ENCODE measurements around the gene POLR1D. TPM values are rescaled to one million over a fixed set of nuclear protein-coding genes. Genes with fewer than 3 reads are reported as not detected.
A peak's percentile ranks its signal among the peaks of the same experiment; 100 is the strongest.

The POLR1D gene
- polyA plus RNA-seq, 4 donors: 145 to 192 (median 165) TPM

DNA sequence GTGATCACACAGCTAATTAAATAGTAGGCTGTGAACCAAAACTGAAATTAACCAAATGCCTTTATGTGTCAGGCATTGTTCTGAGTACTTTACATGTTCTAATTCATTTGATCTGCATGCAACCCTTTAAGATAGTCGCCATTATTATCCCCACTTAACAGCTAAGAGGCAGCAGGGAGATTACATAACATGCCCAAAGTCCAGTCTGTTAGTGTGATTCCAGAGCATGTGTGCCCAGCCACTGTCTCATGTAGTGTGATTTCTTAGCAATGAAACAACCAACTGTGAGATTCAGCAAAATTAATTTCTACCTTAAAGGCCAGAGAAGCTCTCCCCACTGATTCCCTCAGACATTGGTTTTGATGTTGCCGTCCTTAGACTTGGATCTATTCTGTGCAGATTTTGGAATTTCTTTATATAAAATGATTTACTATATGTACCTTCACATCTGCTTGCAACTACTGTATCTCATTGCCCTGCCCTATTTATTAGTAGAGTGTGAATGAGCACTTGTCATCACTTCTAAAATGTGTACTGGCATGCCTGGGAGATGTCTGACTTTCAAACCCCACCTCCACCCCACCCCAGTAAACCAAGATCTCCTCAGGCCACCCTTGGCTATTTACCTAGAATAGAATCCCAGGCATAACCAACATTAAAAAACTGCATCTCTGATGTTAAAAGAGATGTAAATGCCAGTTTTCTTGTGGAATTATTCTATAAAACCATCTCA lies 41.2 kb downstream of the POLR1D start:
- H3K36me3 ChIP-seq (ENCODE audit: control insufficient read depth in 3 of 3, insufficient read depth in 2 of 3, low read depth in 1 of 3, low read length in 3 of 3): peaks cover 0 to 10% (median 4%) of the 10 kb centered on the region in 3 donors
- H3K27me3 ChIP-seq (ENCODE audit: control insufficient read depth in 3 of 3, insufficient read depth in 3 of 3, low read length in 3 of 3): no peaks in the 10 kb centered on the region
- DNase-seq: peak; percentile 77 to 83
- FAIRE-seq: no peak
- H3K27ac ChIP-seq (ENCODE audit: low read depth in 1 of 3, low read length in 2 of 3): peak overlapping the region in 1 of 3 donors; percentile 19
- no peak overlapping the region for H3K4me3 ChIP-seq (ENCODE audit: low read depth in 1 of 3, low read length in 3 of 3)
- H3K4me1 ChIP-seq (ENCODE audit: control insufficient read depth in 3 of 3, insufficient read depth in 2 of 3, low read depth in 1 of 3, low read length in 2 of 3): peaks cover 3 to 42% (median 9%) of the 10 kb centered on the region in 3 donors
- no peaks in the 10 kb centered on the region for H3K9me3 ChIP-seq (ENCODE audit: control insufficient read depth in 2 of 2, insufficient read depth in 1 of 2, low read depth in 1 of 2, low read length in 1 of 2)
- WGBS, 3 donors: 46 to 70% (median 67%) methylated on average over 2 of the region's 2 CpGs

DNA sequence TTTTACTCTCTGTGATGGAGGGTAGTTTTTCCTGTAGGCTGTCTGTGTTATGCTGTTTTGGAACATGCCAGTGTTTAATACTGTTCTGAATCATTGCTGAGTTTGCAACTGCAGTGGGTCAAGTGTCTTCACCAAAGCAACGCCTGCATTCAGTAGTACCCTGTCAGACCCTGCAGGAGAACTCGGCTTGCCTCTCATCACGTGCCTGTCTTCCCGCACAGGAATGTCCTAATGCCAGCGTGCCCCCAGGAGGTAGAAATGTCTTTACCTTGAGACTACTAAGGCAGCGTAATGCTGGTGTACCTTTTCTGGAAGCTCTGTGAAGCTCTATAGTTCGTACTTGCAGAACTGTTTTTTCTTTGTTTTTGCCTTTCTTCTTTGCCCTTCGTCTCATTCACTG lies 42.3 kb downstream of the POLR1D start:
- Histone ChIP-seq H3K27me3 (ENCODE audit: control insufficient read depth in 3 of 3, insufficient read depth in 3 of 3, low read length in 3 of 3) (no peaks in the 10 kb centered on the region), H3K27ac (ENCODE audit: low read depth in 1 of 3, low read length in 2 of 3) (no peak overlapping the region), H3K9me3 (ENCODE audit: control insufficient read depth in 2 of 2, insufficient read depth in 1 of 2, low read depth in 1 of 2, low read length in 1 of 2) (no peaks in the 10 kb centered on the region), H3K4me3 (ENCODE audit: low read depth in 1 of 3, low read length in 3 of 3) (no peak overlapping the region), H3K36me3 (ENCODE audit: control insufficient read depth in 3 of 3, insufficient read depth in 2 of 3, low read depth in 1 of 3, low read length in 3 of 3) (peaks cover 0 to 10% (median 4%) of the 10 kb centered on the region in 3 donors), H3K4me1 (ENCODE audit: control insufficient read depth in 3 of 3, insufficient read depth in 2 of 3, low read depth in 1 of 3, low read length in 2 of 3) (peaks cover 3 to 32% (median 6%) of the 10 kb centered on the region in 3 donors)
- 91 to 98% (median 97%) methylated on average over 8 of the region's 8 CpGs for WGBS, 3 donors
- FAIRE-seq: no peak
- DNase-seq: no peak

DNA sequence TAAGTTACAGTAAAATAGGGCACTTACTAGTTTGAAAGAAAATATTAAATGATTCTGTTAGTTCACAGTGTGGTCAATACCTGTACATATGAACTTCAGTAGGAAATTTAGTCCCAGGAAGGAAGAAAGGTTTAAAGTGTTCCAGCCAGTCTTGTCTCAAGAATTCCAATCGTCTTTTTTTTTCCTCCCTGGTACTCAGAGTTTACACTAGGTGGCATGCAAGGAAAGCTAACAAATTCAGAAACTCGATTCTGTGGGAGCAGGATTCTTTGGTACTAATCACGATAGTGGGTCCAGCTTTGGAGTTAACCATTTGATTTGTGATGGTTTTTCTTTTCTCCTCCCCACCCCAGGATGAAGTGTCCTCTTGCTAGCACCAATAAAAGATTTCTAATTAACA lies 43.6 kb downstream of the POLR1D start:
- 24 to 55% (median 46%) methylated on average over 3 of the region's 3 CpGs for WGBS, 3 donors
- H3K9me3 ChIP-seq (ENCODE audit: control insufficient read depth in 2 of 2, insufficient read depth in 1 of 2, low read depth in 1 of 2, low read length in 1 of 2): no peaks in the 10 kb centered on the region
- peaks cover 0 to 10% (median 4%) of the 10 kb centered on the region in 3 donors for H3K36me3 ChIP-seq (ENCODE audit: control insufficient read depth in 3 of 3, insufficient read depth in 2 of 3, low read depth in 1 of 3, low read length in 3 of 3)
- DNase-seq (no peak), FAIRE-seq (no peak)
- no peaks in the 10 kb centered on the region for H3K27me3 ChIP-seq (ENCODE audit: control insufficient read depth in 3 of 3, insufficient read depth in 3 of 3, low read length in 3 of 3)
- no peak overlapping the region for H3K4me3 ChIP-seq (ENCODE audit: low read depth in 1 of 3, low read length in 3 of 3)
- no peak overlapping the region for H3K27ac ChIP-seq (ENCODE audit: low read depth in 1 of 3, low read length in 2 of 3)
- peaks cover 0 to 22% (median 3%) of the 10 kb centered on the region in 3 donors for H3K4me1 ChIP-seq (ENCODE audit: control insufficient read depth in 3 of 3, insufficient read depth in 2 of 3, low read depth in 1 of 3, low read length in 2 of 3)

DNA sequence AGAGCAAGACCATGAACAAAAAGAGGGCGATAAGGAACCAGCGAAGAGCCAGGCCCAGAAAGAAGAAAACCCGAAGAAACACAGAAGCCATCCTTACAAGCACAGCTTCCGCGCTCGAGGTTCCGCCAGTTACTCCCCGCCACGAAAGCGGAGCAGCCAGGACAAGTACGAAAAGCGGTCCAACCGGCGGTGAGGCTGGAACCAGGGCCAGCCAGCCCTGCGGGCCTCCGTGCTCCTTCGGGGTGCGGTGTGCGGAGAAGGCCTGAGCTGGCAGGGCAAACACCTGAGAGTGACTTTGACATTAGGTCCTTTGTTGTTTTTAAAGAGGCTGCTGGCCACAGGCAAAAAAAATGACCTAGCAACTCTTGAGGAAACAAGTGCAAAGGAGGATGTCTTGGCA lies 44.1 kb downstream of the POLR1D start:
- 90 to 95% (median 92%) methylated on average over 19 of the region's 19 CpGs for WGBS, 3 donors
- Histone ChIP-seq H3K4me3 (ENCODE audit: low read depth in 1 of 3, low read length in 3 of 3) (no peak overlapping the region), H3K4me1 (ENCODE audit: control insufficient read depth in 3 of 3, insufficient read depth in 2 of 3, low read depth in 1 of 3, low read length in 2 of 3) (peaks cover 0 to 18% (median 3%) of the 10 kb centered on the region in 3 donors), H3K27me3 (ENCODE audit: control insufficient read depth in 3 of 3, insufficient read depth in 3 of 3, low read length in 3 of 3) (no peaks in the 10 kb centered on the region), H3K36me3 (ENCODE audit: control insufficient read depth in 3 of 3, insufficient read depth in 2 of 3, low read depth in 1 of 3, low read length in 3 of 3) (peaks cover 0 to 10% (median 4%) of the 10 kb centered on the region in 3 donors), H3K9me3 (ENCODE audit: control insufficient read depth in 2 of 2, insufficient read depth in 1 of 2, low read depth in 1 of 2, low read length in 1 of 2) (no peaks in the 10 kb centered on the region), H3K27ac (ENCODE audit: low read depth in 1 of 3, low read length in 2 of 3) (no peak overlapping the region)
- DNase-seq: no peak
- FAIRE-seq: no peak

DNA sequence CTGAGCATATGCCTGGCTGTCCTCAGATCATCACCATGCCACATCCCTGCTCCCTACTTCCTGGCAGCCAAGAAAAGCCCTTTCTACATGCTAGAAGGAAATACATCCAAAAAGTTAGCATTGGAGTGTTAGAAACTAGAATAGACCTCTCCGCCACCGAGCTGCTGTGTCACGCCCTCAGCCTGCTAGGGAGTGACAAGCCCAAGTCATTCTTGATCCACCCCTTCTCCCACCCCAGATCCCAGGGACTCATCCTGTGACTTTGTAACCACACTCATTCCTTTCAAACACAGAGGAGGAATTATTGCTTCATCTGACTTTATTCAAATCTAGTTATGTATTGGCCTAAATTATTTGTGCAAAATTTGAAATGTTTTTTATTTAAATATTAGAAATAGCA lies 45.3 kb downstream of the POLR1D start:
- peaks cover 0 to 11% (median 0%) of the 10 kb centered on the region in 3 donors for H3K4me1 ChIP-seq (ENCODE audit: control insufficient read depth in 3 of 3, insufficient read depth in 2 of 3, low read depth in 1 of 3, low read length in 2 of 3)
- no peaks in the 10 kb centered on the region for H3K27me3 ChIP-seq (ENCODE audit: control insufficient read depth in 3 of 3, insufficient read depth in 3 of 3, low read length in 3 of 3)
- FAIRE-seq: no peak
- no peak overlapping the region for H3K4me3 ChIP-seq (ENCODE audit: low read depth in 1 of 3, low read length in 3 of 3)
- 72 to 95% (median 89%) methylated on average over 3 of the region's 3 CpGs for WGBS, 3 donors
- no peak overlapping the region for H3K27ac ChIP-seq (ENCODE audit: low read depth in 1 of 3, low read length in 2 of 3)
- no peak for DNase-seq
- peaks cover 0 to under 1% of the 10 kb centered on the region in 2 donors for H3K9me3 ChIP-seq (ENCODE audit: control insufficient read depth in 2 of 2, insufficient read depth in 1 of 2, low read depth in 1 of 2, low read length in 1 of 2)
- H3K36me3 ChIP-seq (ENCODE audit: control insufficient read depth in 3 of 3, insufficient read depth in 2 of 3, low read depth in 1 of 3, low read length in 3 of 3): peaks cover 0 to 10% (median 4%) of the 10 kb centered on the region in 3 donors

DNA sequence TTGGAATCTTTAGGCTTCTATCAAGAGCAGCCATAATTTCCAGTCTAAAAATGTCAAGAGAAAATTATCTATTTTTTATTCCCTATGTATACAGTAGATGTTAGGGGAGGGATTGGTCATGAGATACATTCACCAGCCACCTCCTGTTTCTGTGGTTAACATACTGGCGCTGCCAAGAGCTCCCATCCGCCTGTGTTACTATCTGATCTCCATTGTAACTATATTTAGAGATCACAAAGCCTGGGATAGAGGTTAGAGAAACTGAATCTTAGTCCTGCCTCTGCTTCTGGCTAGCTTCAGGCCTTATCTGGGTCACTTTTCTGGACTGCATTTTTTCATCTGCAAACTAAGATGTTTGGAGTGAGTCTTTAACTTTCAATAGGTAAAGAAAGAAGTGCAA lies 46.3 kb downstream of the POLR1D start:
- peaks cover 0 to 10% (median 4%) of the 10 kb centered on the region in 3 donors for H3K36me3 ChIP-seq (ENCODE audit: control insufficient read depth in 3 of 3, insufficient read depth in 2 of 3, low read depth in 1 of 3, low read length in 3 of 3)
- FAIRE-seq (no peak), DNase-seq (no peak)
- H3K27me3 ChIP-seq (ENCODE audit: control insufficient read depth in 3 of 3, insufficient read depth in 3 of 3, low read length in 3 of 3): no peaks in the 10 kb centered on the region
- no peak overlapping the region for H3K27ac ChIP-seq (ENCODE audit: low read depth in 1 of 3, low read length in 2 of 3)
- H3K4me1 ChIP-seq (ENCODE audit: control insufficient read depth in 3 of 3, insufficient read depth in 2 of 3, low read depth in 1 of 3, low read length in 2 of 3): peaks cover 0 to 5% (median 0%) of the 10 kb centered on the region in 3 donors
- peaks cover 0 to 3% of the 10 kb centered on the region in 2 donors for H3K9me3 ChIP-seq (ENCODE audit: control insufficient read depth in 2 of 2, insufficient read depth in 1 of 2, low read depth in 1 of 2, low read length in 1 of 2)
- H3K4me3 ChIP-seq (ENCODE audit: low read depth in 1 of 3, low read length in 3 of 3): no peak overlapping the region
- 69 to 85% (median 76%) methylated on average over 2 of the region's 2 CpGs for WGBS, 3 donors

DNA sequence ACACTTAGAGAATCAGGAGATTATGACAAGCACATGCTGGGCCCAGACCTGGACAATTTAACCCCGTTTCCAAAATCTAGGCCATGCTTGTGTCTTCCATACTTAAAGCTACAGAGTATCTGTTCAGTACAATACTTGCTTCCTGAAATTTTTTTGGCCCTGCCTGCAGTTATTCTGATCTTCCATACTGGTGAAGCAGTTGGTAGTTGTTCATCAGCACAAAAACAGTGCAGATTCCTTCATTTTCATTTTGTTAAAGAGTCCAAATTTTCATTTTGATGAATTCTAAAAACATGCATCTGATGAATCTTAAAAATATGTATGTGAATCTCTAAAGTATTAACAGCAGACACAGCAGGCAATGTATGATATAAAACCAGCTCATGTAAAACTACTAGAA lies 49.2 kb downstream of the POLR1D start:
- Histone ChIP-seq H3K27me3 (ENCODE audit: control insufficient read depth in 3 of 3, insufficient read depth in 3 of 3, low read length in 3 of 3) (no peaks in the 10 kb centered on the region), H3K9me3 (ENCODE audit: control insufficient read depth in 2 of 2, insufficient read depth in 1 of 2, low read depth in 1 of 2, low read length in 1 of 2) (peaks cover 0 to 3% of the 10 kb centered on the region in 2 donors), H3K36me3 (ENCODE audit: control insufficient read depth in 3 of 3, insufficient read depth in 2 of 3, low read depth in 1 of 3, low read length in 3 of 3) (peaks cover 0 to 7% (median 4%) of the 10 kb centered on the region in 3 donors), H3K4me3 (ENCODE audit: low read depth in 1 of 3, low read length in 3 of 3) (no peak overlapping the region), H3K27ac (ENCODE audit: low read depth in 1 of 3, low read length in 2 of 3) (no peak overlapping the region), H3K4me1 (ENCODE audit: control insufficient read depth in 3 of 3, insufficient read depth in 2 of 3, low read depth in 1 of 3, low read length in 2 of 3) (no peaks in the 10 kb centered on the region)
- FAIRE-seq (no peak), DNase-seq (no peak)
- WGBS, 3 donors: 75 to 87% (median 85%) methylated on average over 1 of the region's 1 CpG

DNA sequence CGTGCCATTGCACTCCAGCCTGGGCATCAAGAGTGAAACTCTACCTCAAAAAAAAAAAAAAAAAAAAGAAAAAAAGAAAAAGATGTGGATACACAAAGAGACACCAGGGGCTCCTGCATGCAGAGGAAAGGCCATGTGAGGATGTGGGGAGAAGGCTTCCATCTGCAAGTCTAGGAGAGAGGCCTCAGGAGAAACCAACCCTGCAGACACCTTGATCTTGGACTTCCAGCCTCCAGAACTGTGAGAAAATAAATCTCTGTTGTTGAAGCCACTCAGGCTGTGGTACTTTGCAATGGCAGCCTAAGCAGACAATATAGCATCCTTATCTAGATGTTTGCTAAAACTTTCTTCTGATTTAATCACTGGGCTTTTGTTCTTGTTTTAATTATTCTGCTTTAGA lies 50.3 kb downstream of the POLR1D start:
- no peak overlapping the region for H3K4me3 ChIP-seq (ENCODE audit: low read depth in 1 of 3, low read length in 3 of 3)
- WGBS, 3 donors: 85 to 94% (median 85%) methylated on average over 1 of the region's 1 CpG

More for the DNA sequence above, 50.3 kb downstream of the POLR1D start:
- Histone ChIP-seq H3K36me3 (ENCODE audit: control insufficient read depth in 3 of 3, insufficient read depth in 2 of 3, low read depth in 1 of 3, low read length in 3 of 3) (peaks cover 0 to 3% (median under 1%) of the 10 kb centered on the region in 3 donors), H3K4me1 (ENCODE audit: control insufficient read depth in 3 of 3, insufficient read depth in 2 of 3, low read depth in 1 of 3, low read length in 2 of 3) (no peaks in the 10 kb centered on the region), H3K27me3 (ENCODE audit: control insufficient read depth in 3 of 3, insufficient read depth in 3 of 3, low read length in 3 of 3) (no peaks in the 10 kb centered on the region), H3K9me3 (ENCODE audit: control insufficient read depth in 2 of 2, insufficient read depth in 1 of 2, low read depth in 1 of 2, low read length in 1 of 2) (peaks cover 0 to 3% of the 10 kb centered on the region in 2 donors), H3K27ac (ENCODE audit: low read depth in 1 of 3, low read length in 2 of 3) (no peak overlapping the region)
- FAIRE-seq: no peak
- DNase-seq: no peak
